GM10266 (cell line): Measurements from ENCODE around the gene XIRP1.

ENCODE experiments used
- DNase-seq: peaks from one replicate; pipeline ENCODE4 v3.0.0; 2012; ENCODE audit errors: extremely low spot score
- CTCF ChIP-seq: IDR thresholded peaks from 2 replicates; pipeline ENCODE4 v1.5.1; 2012; ENCODE audit warnings: mild to moderate bottlenecking, low read depth; ENCODE audit not compliant: control insufficient read depth, insufficient read depth; ENCODE audit errors: missing control alignments

The XIRP1 gene

GRCh38 chr3:39209329-39209970 lies 17.1 kb upstream of the XIRP1 start:
- no peak for DNase-seq

GRCh38 chr3:39208463-39209055 lies 16.2 kb upstream of the XIRP1 start:
- TF ChIP-seq CTCF = peak; percentile 75
- DNase-seq = peak; percentile 56

More at GRCh38 chr3:39209329-39209970, 17.1 kb upstream of the XIRP1 start:
- TF ChIP-seq CTCF = no peak

DNA sequence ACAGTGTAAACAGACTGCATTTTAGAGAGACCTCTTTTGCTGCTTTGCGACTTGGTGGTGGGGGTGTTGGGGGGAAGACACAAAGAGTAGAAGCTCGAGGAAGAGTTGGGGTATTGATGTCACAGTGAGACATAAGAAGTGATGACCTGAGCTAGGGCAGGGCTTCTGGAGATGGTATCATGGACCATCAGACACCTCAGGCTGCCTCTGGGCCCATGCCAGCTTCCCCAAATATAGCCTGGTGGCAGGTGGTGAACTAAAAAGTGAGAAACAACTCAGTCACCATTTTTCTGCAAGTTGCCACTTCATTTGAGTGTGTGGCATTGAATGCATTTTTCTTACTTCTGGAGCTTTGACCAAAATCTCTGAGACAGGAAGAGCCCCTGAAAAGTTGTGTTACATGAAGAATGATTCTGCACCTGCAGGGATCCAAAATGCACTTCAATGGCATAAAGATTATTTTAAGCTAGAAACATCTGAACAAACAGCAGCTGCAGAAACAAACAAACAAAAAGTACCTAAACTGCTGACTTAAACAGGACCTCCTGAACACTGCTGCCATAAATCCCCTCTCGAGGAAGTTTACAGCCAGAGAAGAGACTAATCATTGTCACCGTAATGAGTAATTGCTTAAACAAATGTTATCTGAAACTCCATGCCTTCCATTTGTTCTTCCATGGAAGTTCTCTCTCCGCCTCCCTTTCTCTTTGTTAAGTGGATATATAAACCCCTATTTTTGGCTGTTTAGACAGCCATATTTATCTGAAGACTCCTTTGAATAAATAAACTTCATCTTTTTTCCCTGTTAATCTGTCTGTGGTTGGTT lies 15.2 kb upstream of the XIRP1 start:
- TF ChIP-seq CTCF = no peak
- DNase-seq = no peak

- TF ChIP-seq CTCF = no peak
- DNase-seq = no peak
These were observed 13.6 kb upstream of the XIRP1 start for GRCh38 chr3:39205919-39206516.

DNA sequence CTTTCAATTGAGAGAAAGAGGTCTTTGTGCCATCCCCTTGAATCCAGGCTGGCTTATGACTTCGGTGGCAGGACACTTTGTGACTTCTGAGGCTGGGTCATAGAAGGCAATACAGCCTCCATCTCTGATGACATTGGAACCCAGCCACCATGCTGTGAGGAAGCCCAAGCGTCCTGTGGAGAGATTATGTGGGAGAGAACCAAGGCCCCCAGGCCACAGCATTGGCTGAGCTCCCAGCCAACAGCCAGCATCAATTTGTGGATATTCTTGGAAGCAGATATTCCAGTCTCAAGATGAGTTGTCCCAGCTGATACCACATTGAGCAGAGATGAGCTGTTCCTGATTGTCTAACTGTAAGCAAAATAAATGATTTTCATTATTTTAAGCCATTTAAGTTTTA lies 12.7 kb upstream of the XIRP1 start:
- no peak for TF ChIP-seq CTCF
- no peak for DNase-seq

DNA sequence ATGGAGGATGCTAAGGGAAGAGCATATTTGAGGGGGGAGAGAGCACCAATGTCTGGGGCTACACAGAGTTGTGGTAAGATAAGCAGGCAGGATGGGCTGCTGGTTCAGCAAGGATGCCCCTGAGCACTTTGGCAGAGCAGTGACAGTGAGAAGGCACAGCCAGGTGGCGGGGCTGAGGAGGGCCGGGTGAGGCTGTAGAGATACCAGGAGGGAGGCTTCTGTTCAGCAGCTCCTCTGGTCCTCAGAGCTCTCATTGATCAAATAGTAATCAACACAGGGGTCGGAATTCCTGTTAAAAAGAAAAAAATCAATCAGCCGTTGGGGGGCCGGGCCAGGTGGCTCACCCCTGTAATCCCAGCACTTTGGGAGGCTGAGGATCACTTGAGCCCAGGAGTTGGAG lies 11.5 kb upstream of the XIRP1 start:
- DNase-seq = no peak
- no peak for TF ChIP-seq CTCF
